NCI-H2227 (cell line): ENCODE data around the gene ZNF777.
"Not testable (repeated sequence)": the region's sequence is repeated elsewhere in the genome, so short reads cannot be mapped to it uniquely, and the experiment has no call there.

Source experiments
- DNase-seq: peaks from one replicate; lab custom pipeline; 2025; ENCODE audit not compliant: unreplicated experiment; lab: John Stamatoyannopoulos, UW

Gene ZNF777

GRCh38 chr7:149420006-149420405 lies 40.9 kb downstream of the ZNF777 start:
- DNase-seq = no peak

- no peak for DNase-seq
These were observed 45.3 kb downstream of the ZNF777 start for GRCh38 chr7:149415391-149416071.

- no peak for DNase-seq
These were observed 46.0 kb downstream of the ZNF777 start for GRCh38 chr7:149414745-149415390.

GRCh38 chr7:149414171-149414570 lies 46.7 kb downstream of the ZNF777 start:
- DNase-seq = no peak

GRCh38 chr7:149413083-149413482 lies 47.8 kb downstream of the ZNF777 start:
- not testable (repeated sequence) for DNase-seq

- DNase-seq = no peak
These were observed 51.0 kb downstream of the ZNF777 start for GRCh38 chr7:149409895-149410294.

GRCh38 chr7:149404825-149405224 lies 56.0 kb downstream of the ZNF777 start:
- DNase-seq = no peak

- no peak for DNase-seq
These were observed 56.5 kb downstream of the ZNF777 start for GRCh38 chr7:149404396-149404795.

- peak; percentile 73 for DNase-seq
These were observed 62.6 kb downstream of the ZNF777 start for GRCh38 chr7:149398195-149398820.

- no peak for DNase-seq
These were observed 63.3 kb downstream of the ZNF777 start for GRCh38 chr7:149397470-149398043.

- not testable (repeated sequence) for DNase-seq
These were observed 72.1 kb downstream of the ZNF777 start for GRCh38 chr7:149388550-149389335.

- not testable (repeated sequence) for DNase-seq
These were observed 74.3 kb downstream of the ZNF777 start for GRCh38 chr7:149386514-149386913.

- DNase-seq = peak; percentile 69
These were observed 75.5 kb downstream of the ZNF777 start for GRCh38 chr7:149385195-149385950.
